ENCODE data around the gene SLC37A2. TPM values are rescaled to one million over a fixed set of nuclear protein-coding genes. Genes with fewer than 3 reads are reported as not detected.

SLC37A2 gene
- total and polyA plus RNA-seq, 2 donors (not counting 3 experiments of a cell fraction or from before 2014, with no cell fraction given): 1.1 to 1.7 TPM

DNA sequence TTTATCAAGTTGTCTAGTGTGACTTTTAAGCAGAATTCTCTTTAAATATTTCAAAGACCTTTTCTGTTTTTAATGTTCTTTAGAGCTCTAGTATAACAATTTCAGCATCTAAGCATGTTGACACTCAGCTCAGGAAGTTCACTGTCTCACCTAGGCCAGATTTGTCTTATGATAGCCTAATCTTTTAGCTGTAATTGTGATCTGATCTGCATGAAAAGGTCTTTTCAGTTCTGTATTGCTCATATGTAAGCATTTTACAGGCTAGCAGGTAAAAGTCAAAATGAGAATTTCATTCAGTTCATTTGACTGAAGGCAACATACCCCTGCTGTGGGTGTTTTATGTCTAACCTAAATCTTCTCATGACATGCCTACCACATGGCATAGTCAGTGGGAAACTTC is 46.7 kb upstream of the SLC37A2 start:
- DNase-seq (ENCODE audit: low read depth, low spot score) (no peak), FAIRE-seq (no peak)
- H4K20me1 ChIP-seq (replicated peaks; ENCODE audit: control insufficient read depth, extremely low read depth, insufficient read depth, low read length): no peaks in the 10 kb centered on the region
- no peaks in the 10 kb centered on the region for H3K9me1 ChIP-seq (replicated peaks; ENCODE audit: control insufficient read depth, extremely low read depth, insufficient read depth, low read length)
- CTCF ChIA-PET: no interaction called here
- H2AFZ ChIP-seq (ENCODE audit: low read depth, low read length): no peak overlapping the region
- no TSS peak for BruUV-seq (replicated peaks)
- intact Hi-C loops (cut with micrococcal nuclease) (no loop called here), dilution Hi-C loops (cut with MboI; ENCODE audit: extremely low pct_ligation_motif_present, low sequenced_read_pairs) (no loop called here)
- no peak overlapping the region for H3K27ac ChIP-seq (ENCODE audit: insufficient read depth, low read depth, low read length)
- H3K36me3 ChIP-seq (ENCODE audit: control insufficient read depth in 2 of 2, extremely low read depth in 1 of 2, insufficient read depth in 2 of 2, low read length in 2 of 2): no peaks in the 10 kb centered on the region
- H3K9me3 ChIP-seq (replicated peaks; ENCODE audit: control insufficient read depth, insufficient read depth, low read length): no peaks in the 10 kb centered on the region
- POLR2A ChIA-PET: no interaction called here
- H3K79me2 ChIP-seq (ENCODE audit: control insufficient read depth, insufficient read depth, low read length): no peaks in the 10 kb centered on the region
- H3K4me3 ChIP-seq (replicated peaks in 1 of 3; ENCODE audit: insufficient read depth in 1 of 3, low read depth in 1 of 3, low read length in 3 of 3): no peak overlapping the region
- TF ChIP-seq EZH2 (IDR thresholded peaks at IDR 0.05; ENCODE audit: borderline replicate concordance, low read depth, low read length, severe bottlenecking) (no peak), MYC (IDR thresholded peaks at IDR 0.05; ENCODE audit: low read depth, low read length) (no peak), POLR2A (IDR thresholded peaks at IDR 0.05; ENCODE audit: low read depth, low read length) (no peak), GATA2 (IDR thresholded peaks at IDR 0.05; ENCODE audit: insufficient read depth, insufficient read length, low read depth, low read length) (no peak), JUN (IDR thresholded peaks at IDR 0.05; ENCODE audit: borderline replicate concordance, insufficient read depth, insufficient read length, low read depth) (no peak), FOS (IDR thresholded peaks at IDR 0.05; ENCODE audit: borderline replicate concordance, insufficient read depth, low read length) (no peak), POLR2AphosphoS5 (IDR thresholded peaks at IDR 0.05; ENCODE audit: insufficient read depth, low read depth, low read length) (no peak)
- TF ChIP-seq, protein P1, sequence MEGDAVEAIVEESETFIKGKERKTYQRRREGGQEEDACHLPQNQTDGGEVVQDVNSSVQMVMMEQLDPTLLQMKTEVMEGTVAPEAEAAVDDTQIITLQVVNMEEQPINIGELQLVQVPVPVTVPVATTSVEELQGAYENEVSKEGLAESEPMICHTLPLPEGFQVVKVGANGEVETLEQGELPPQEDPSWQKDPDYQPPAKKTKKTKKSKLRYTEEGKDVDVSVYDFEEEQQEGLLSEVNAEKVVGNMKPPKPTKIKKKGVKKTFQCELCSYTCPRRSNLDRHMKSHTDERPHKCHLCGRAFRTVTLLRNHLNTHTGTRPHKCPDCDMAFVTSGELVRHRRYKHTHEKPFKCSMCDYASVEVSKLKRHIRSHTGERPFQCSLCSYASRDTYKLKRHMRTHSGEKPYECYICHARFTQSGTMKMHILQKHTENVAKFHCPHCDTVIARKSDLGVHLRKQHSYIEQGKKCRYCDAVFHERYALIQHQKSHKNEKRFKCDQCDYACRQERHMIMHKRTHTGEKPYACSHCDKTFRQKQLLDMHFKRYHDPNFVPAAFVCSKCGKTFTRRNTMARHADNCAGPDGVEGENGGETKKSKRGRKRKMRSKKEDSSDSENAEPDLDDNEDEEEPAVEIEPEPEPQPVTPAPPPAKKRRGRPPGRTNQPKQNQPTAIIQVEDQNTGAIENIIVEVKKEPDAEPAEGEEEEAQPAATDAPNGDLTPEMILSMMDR (IDR thresholded peaks at IDR 0.05; ENCODE audit: extremely low read depth in 1 of 2, insufficient read depth in 1 of 2, low read depth in 1 of 2, low read length in 2 of 2): no peak
- TF ChIP-seq, protein P2, sequence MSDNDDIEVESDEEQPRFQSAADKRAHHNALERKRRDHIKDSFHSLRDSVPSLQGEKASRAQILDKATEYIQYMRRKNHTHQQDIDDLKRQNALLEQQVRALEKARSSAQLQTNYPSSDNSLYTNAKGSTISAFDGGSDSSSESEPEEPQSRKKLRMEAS (IDR thresholded peaks at IDR 0.05; ENCODE audit: insufficient read depth, insufficient read length): no peak
- H3K27me3 ChIP-seq (ENCODE audit: control insufficient read depth in 2 of 2, insufficient read depth in 2 of 2, low read length in 2 of 2): no peaks in the 10 kb centered on the region
- H3K4me2 ChIP-seq (ENCODE audit: insufficient read depth, low read length): no peak overlapping the region
- no peaks in the 10 kb centered on the region for H3K4me1 ChIP-seq (ENCODE audit: control insufficient read depth, extremely low read depth, insufficient read depth, low read length)
- H3K9ac ChIP-seq (replicated peaks; ENCODE audit: extremely low read depth, insufficient read depth, low read length): no peak overlapping the region

All from endothelial cell of umbilical vein (primary cell).